Measurements from ENCODE around the gene CSTB.

- TF ChIP-seq POLR2AphosphoS5 (IDR thresholded peaks at IDR 0.05; ENCODE audit: low read depth, low read length) (no peak), SIN3A (IDR thresholded peaks at IDR 0.05; ENCODE audit: borderline replicate concordance, insufficient read depth, low read length) (no peak), TAF1 (IDR thresholded peaks at IDR 0.05; ENCODE audit: borderline replicate concordance, insufficient read depth, low read length) (no peak)
Observed at GRCh38 chr21:43772425-43772821, 3.7 kb downstream of the CSTB start.
